HCT116 (cell line): ENCODE measurements around the gene RPL18A. TPM values are rescaled to one million over a fixed set of nuclear protein-coding genes. Genes with fewer than 3 reads are reported as not detected.

Experiments
- ATAC-seq: fragments of 200-7000 bp; cut with Tn5 transposase; 2 replicates; pipeline ENCODE4 v1.9.1; 2020; ENCODE audit warnings: mild to moderate bottlenecking, moderate library complexity
- BruUV-seq: library from RNA; stranded (reverse); fragments of 400-500 nt; replicated peaks from 2 replicates; lab custom pipeline; 2021; lab: Mats Ljungman, UMichigan
- CTCF ChIA-PET: fragments of 300-600 bp; sonication (Branson Sonifier 250); formaldehyde crosslinking; loops from one replicate; lab custom pipeline; 2021; ENCODE audit warnings: antibody characterized with exemption; lab: Charles Lee
- POLR2A ChIA-PET: fragments of 300-600, 350-600 bp; sonication (Branson Sonifier 250); formaldehyde crosslinking; loops from one replicate; lab custom pipeline; 2021; ENCODE audit warnings: antibody characterized with exemption; lab: Charles Lee
- RAD21 ChIA-PET, 2 experiments: fragments of 300-600 bp; sonication (Branson Sonifier 250); formaldehyde crosslinking; loops; one replicate each; lab custom pipeline; 2023; ENCODE audit warnings: low total read pairs in 2 of 2; ENCODE audit not compliant: uncharacterized antibody in 2 of 2, unreplicated experiment in 2 of 2, low non-redundant PET in 1 of 2; lab: Charles Lee
- DNase-seq: peaks from one replicate; pipeline ENCODE4 v3.0.0-alpha.2; 2010; ENCODE audit warnings: low read depth, low spot score
- H2AFZ ChIP-seq: fragments of 200-600 bp; shearing (Covaris generic), sonication (generic); 2 replicates; pipeline ENCODE4 v1.6.1; 2017; ENCODE audit warnings: low read depth, mixed run types, mixed read lengths, antibody characterized with exemption, low read length; ENCODE audit not compliant: poor library complexity, severe bottlenecking
- H3K27ac ChIP-seq: 2 replicates; pipeline ENCODE4 v1.5.1; 2012; ENCODE audit warnings: low read depth, low read length
- H3K27me3 ChIP-seq: fragments of 200-600 bp; sonication (generic); 2 replicates; pipeline ENCODE4 v1.6.1; 2016; ENCODE audit warnings: mixed run types, low read length, mixed read lengths; ENCODE audit not compliant: insufficient read depth
- H3K36me3 ChIP-seq, 2 experiments: fragments of 200-500 bp in 1 of 2; fragments of 200-600 bp in 1 of 2; sonication (Bioruptor generic) in 1 of 2; sonication (generic) in 1 of 2; 2 replicates each; pipeline versions ENCODE4 v1.5.1 to v1.6.1; 2014 to 2016; ENCODE audit warnings: low read length in 2 of 2, inconsistent platforms in 1 of 2, mixed read lengths in 1 of 2, mixed run types in 1 of 2; ENCODE audit not compliant: insufficient read depth in 2 of 2, control insufficient read depth in 1 of 2
- H3K4me1 ChIP-seq, 2 experiments: fragments of 200-600 bp in 1 of 2; sonication (generic) in 1 of 2; 2 replicates each; pipeline versions ENCODE4 v1.5.1 to v1.6.1; 2012 to 2017; ENCODE audit warnings: low read length in 2 of 2, inconsistent platforms in 1 of 2, mild to moderate bottlenecking in 1 of 2, mixed read lengths in 1 of 2, mixed run types in 1 of 2, moderate library complexity in 1 of 2; ENCODE audit not compliant: insufficient read depth in 2 of 2, control insufficient read depth in 1 of 2
- H3K4me2 ChIP-seq: fragments of 200-600 bp; sonication (generic); 2 replicates; pipeline ENCODE4 v1.6.1; 2017; ENCODE audit warnings: mixed run types, low read length, mixed read lengths
- H3K4me3 ChIP-seq, 2 experiments: fragments of 200-600 bp in 1 of 2; sonication (generic) in 1 of 2; replicated peaks in 1 of 2; 2 replicates each; pipeline ENCODE4 v1.5.1; 2011 to 2016; ENCODE audit warnings: low read length in 2 of 2, control low read depth in 1 of 2, low read depth in 1 of 2, mild to moderate bottlenecking in 1 of 2, mixed read lengths in 1 of 2, mixed run types in 1 of 2
- H3K79me2 ChIP-seq: fragments of 200-600 bp; sonication (generic); 2 replicates; pipeline ENCODE4 v1.6.1; 2017; ENCODE audit warnings: mild to moderate bottlenecking, mixed run types, low read length, moderate library complexity, mixed read lengths; ENCODE audit not compliant: insufficient read depth
- H3K9ac ChIP-seq: fragments of 200-600 bp; sonication (generic); 2 replicates; pipeline ENCODE4 v1.6.1; 2016; ENCODE audit warnings: low read length, mixed read lengths
- H3K9me2 ChIP-seq: fragments of 200-600 bp; sonication (generic), shearing (Covaris generic); 2 replicates; pipeline ENCODE4 v1.6.1; 2017; ENCODE audit warnings: mixed run types, mild to moderate bottlenecking, moderate library complexity; ENCODE audit not compliant: insufficient read depth
- H3K9me3 ChIP-seq, 2 experiments: fragments of 200-500 bp in 1 of 2; fragments of 200-600 bp in 1 of 2; sonication (Bioruptor generic) in 1 of 2; sonication (generic) in 1 of 2; 2 replicates each; pipeline ENCODE4 v1.6.1; 2014 to 2017; ENCODE audit warnings: low read length in 2 of 2, mixed read lengths in 2 of 2, inconsistent platforms in 1 of 2, low read depth in 1 of 2, mild to moderate bottlenecking in 1 of 2, mixed run types in 1 of 2, moderate library complexity in 1 of 2; ENCODE audit not compliant: control insufficient read depth in 1 of 2, insufficient read depth in 1 of 2
- H4K20me1 ChIP-seq: fragments of 200-600 bp; sonication (generic), shearing (Covaris generic); 2 replicates; pipeline ENCODE4 v1.6.1; 2017; ENCODE audit warnings: mixed run types, mild to moderate bottlenecking, moderate library complexity; ENCODE audit not compliant: insufficient read depth
- ATF3 ChIP-seq: IDR thresholded peaks from 2 replicates; pipeline ENCODE4 v1.6.1; 2012
- CEBPB ChIP-seq: IDR thresholded peaks from 2 replicates; pipeline ENCODE4 v1.6.1; 2012; ENCODE audit warnings: low read depth
- EGR1 ChIP-seq: IDR thresholded peaks from 2 replicates; pipeline ENCODE4 v1.6.1; 2012; ENCODE audit warnings: low read depth
- EZH2 ChIP-seq: fragments of 200-600 bp; sonication (generic); IDR thresholded peaks from 2 replicates; pipeline ENCODE4 v1.6.1; 2017; ENCODE audit warnings: antibody characterized with exemption, mixed run types
- EZH2phosphoT487 ChIP-seq: fragments of 200-600 bp; IDR thresholded peaks from 2 replicates; pipeline ENCODE4 v1.6.1; 2018; ENCODE audit warnings: antibody characterized with exemption, borderline replicate concordance
- RAD21 ChIP-seq: IDR thresholded peaks from 2 replicates; pipeline ENCODE4 v1.6.1; 2012; ENCODE audit warnings: low read depth, mild to moderate bottlenecking
- SIN3A ChIP-seq: IDR thresholded peaks from 2 replicates; pipeline ENCODE4 v1.6.1; 2012; ENCODE audit warnings: low read depth
- YY1 ChIP-seq: IDR thresholded peaks from 2 replicates; pipeline ENCODE4 v1.6.1; 2011; ENCODE audit warnings: low read length, low read depth, moderate library complexity, mild to moderate bottlenecking; ENCODE audit not compliant: insufficient replicate concordance; ENCODE audit errors: extremely low read depth
- ZBTB33 ChIP-seq: IDR thresholded peaks from 2 replicates; pipeline ENCODE4 v1.6.1; 2011; ENCODE audit warnings: mild to moderate bottlenecking, low read length, moderate library complexity; ENCODE audit not compliant: insufficient replicate concordance; ENCODE audit errors: extremely low read depth
- ZFX ChIP-seq: fragments of 450-650 bp; IDR thresholded peaks from 2 replicates; pipeline ENCODE4 v1.6.1; 2017
- ZNF274 ChIP-seq: fragments of 200-500 bp; sonication (Bioruptor generic); IDR thresholded peaks from 2 replicates; pipeline ENCODE4 v1.6.1; 2014; ENCODE audit warnings: mild to moderate bottlenecking, low read depth, low read length, inconsistent platforms
- intact Hi-C: fragments of 100-400 bp; cut with micrococcal nuclease; formaldehyde crosslinking; loops from 2 replicates; pipeline ENCODE4 v1.10.0; 2022
- total RNA-seq: library from RNA; stranded (reverse); gene quantifications from one replicate; pipeline ENCODE4 v1.2.1, GENCODE V29; 2021; ENCODE audit not compliant: unreplicated experiment

The RPL18A gene
- total RNA-seq, 1 experiment from 2014 or later, result 3,525 TPM

- RAD21 ChIA-PET, result interaction anchor here in 1 of 2 experiments (1.4 to 2.6 kb wide), 2 partner anchors 10 to 64 kb away, joined by 5 to 14 read pairs; partner anchors contain the start of genes CCDC124 and RPL18A
Measured at GRCh38 chr19:17869114-17869608, 9.5 kb downstream of the RPL18A start.

More at GRCh38 chr19:17869114-17869608, 9.5 kb downstream of the RPL18A start:
- peaks cover 4% of the 10 kb centered on the region; the same call in 1 of the 2 replicates for H4K20me1 ChIP-seq
- no peaks in the 10 kb centered on the region for H3K9me2 ChIP-seq
- TF ChIP-seq CEBPB (no peak), EZH2phosphoT487 (no peak), ZBTB33 (no peak), RAD21 (no peak), SIN3A (no peak), EGR1 (no peak), ZNF274 (no peak), EZH2 (no peak), YY1 (no peak), ZFX (no peak), ATF3 (no peak)
- peaks cover 17 to 35% of the 10 kb centered on the region in 2 experiments for H3K4me1 ChIP-seq
- no peak overlapping the region for H3K4me3 ChIP-seq
- no TSS peak for BruUV-seq
- no peak overlapping the region for H3K4me2 ChIP-seq
- H3K9ac ChIP-seq, result no peak overlapping the region
- H2AFZ ChIP-seq, result no peak overlapping the region
- ATAC-seq (no peak), DNase-seq (no peak)
- intact Hi-C loops, result no loop called here
- no peaks in the 10 kb centered on the region for H3K9me3 ChIP-seq
- ChIA-PET CTCF (interaction anchor here (2.1 to 3.4 kb wide), 2 partner anchors 10 to 64 kb away, joined by 9 to 39 read pairs; partner anchors contain the start of genes CCDC124 and RPL18A), POLR2A (interaction anchor here (1.1 to 2.1 kb wide), 2 partner anchors 59 to 64 kb away, joined by 3 to 8 read pairs; partner anchors contain the start of gene CCDC124)
- H3K36me3 ChIP-seq, result peaks cover 0 to 4% of the 10 kb centered on the region in 2 experiments; a peak in 1 of 4 replicates
- H3K27ac ChIP-seq, result no peak overlapping the region
- H3K27me3 ChIP-seq, result no peaks in the 10 kb centered on the region
- H3K79me2 ChIP-seq, result no peaks in the 10 kb centered on the region
